Stimulated activated naive B cell treated with anti-CD40 and anti-IgM and Interleukin-4, amounts not matched to agents 10 μg/mL and 1 μg/mL and 100 μg/mL, for 72 hours (primary cell): ENCODE results near the gene PAX7.
"Not testable (repeated sequence)": the region's sequence is repeated elsewhere in the genome, so short reads cannot be mapped to it uniquely, and the experiment has no call there.

Experiments used
- ATAC-seq, 2 donors: fragments of 150-1000 bp; cut with Tn5 transposase; replicated peaks; 2 replicates each; pipeline ENCODE4 v1.10.0; 2021; ENCODE audit warnings: moderate library complexity in 1 of 2
- DNase-seq: peaks from one replicate; pipeline ENCODE4 v3.0.0; 2021
- H3K27ac Mint-ChIP-seq: one replicate; pipeline ENCODE4 v1.8.0; 2022; ENCODE audit warnings: mild to moderate bottlenecking, mixed read lengths
- H3K27me3 Mint-ChIP-seq, 2 donors: one replicate each; pipeline ENCODE4 v1.8.0; 2022; ENCODE audit warnings: mixed read lengths in 2 of 2
- H3K36me3 Mint-ChIP-seq, 2 donors: one replicate each; pipeline ENCODE4 v1.8.0; 2022; ENCODE audit warnings: mixed read lengths in 2 of 2, mild to moderate bottlenecking in 1 of 2
- H3K4me1 Mint-ChIP-seq, 2 donors: one replicate each; pipeline ENCODE4 v1.8.0; 2022; ENCODE audit warnings: mixed read lengths in 2 of 2, mild to moderate bottlenecking in 1 of 2
- H3K4me3 Mint-ChIP-seq, 2 donors: one replicate each; pipeline ENCODE4 v1.8.0; 2022; ENCODE audit warnings: mild to moderate bottlenecking in 2 of 2, mixed read lengths in 2 of 2, moderate library complexity in 1 of 2
- H3K9me3 Mint-ChIP-seq, 2 donors: one replicate each; pipeline ENCODE4 v1.8.0; 2022; ENCODE audit warnings: mixed read lengths in 2 of 2, mild to moderate bottlenecking in 1 of 2

The PAX7 gene

DNA sequence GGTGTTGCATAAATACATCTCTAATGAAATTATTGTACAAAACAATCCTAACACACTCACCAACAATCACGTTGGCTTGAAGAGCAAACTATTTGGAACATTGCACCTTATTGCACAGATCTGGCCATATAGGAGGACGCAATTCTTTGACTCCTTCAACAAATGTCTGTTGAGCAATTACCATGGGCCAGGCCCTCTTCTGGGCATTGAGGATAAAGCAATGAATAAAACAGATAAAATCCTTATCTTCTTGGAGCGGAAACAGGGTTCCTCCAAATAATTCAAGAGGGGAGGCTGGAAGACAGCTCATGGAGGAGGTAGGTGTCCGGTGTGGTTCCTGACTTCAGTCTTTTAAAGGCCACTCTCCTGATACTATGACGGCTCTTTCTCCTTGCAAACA lies 43.3 kb downstream of the PAX7 start:
- Mint-ChIP-seq H3K4me3 (no peak overlapping the region), H3K36me3 (no peaks in the 10 kb centered on the region), H3K4me1 (no peaks in the 10 kb centered on the region), H3K27ac (no peak overlapping the region), H3K27me3 (peaks cover 41 to 51% of the 10 kb centered on the region in 2 donors), H3K9me3 (no peaks in the 10 kb centered on the region)
- DNase-seq (no peak), ATAC-seq (no peak)

DNA sequence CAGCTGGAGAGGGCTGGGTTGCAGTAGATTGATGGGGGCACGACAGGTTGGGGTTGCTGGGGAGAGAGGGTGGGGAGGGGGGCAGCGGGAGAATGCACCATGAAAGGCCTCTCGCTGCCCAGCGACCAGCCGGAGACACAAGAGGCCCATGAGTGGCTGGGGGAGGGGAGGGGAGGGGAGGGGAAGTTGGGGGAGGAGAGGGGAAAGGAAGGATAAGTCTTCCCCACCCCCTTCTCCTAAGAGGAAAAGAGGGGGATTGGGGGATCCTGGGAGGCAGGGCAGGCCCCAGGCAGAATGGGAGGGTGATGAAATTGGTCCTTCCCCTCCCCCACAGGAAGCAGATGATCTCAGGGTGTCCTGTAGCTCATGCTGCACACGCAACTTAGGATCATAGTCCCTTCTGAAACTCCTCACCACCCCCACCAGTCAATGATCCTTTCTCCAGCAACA lies 45.7 kb downstream of the PAX7 start:
- Mint-ChIP-seq H3K4me3 (no peak overlapping the region), H3K4me1 (no peaks in the 10 kb centered on the region), H3K36me3 (peaks cover 0 to 3% of the 10 kb centered on the region in 2 donors), H3K27me3 (peaks cover 48 to 55% of the 10 kb centered on the region in 2 donors), H3K27ac (no peak overlapping the region), H3K9me3 (peaks cover 2 to 3% of the 10 kb centered on the region in 2 donors)
- ATAC-seq (no peak), DNase-seq (no peak)

- DNase-seq: no peak
- no peaks in the 10 kb centered on the region for H3K4me1 Mint-ChIP-seq
These were observed 50.8 kb downstream of the PAX7 start for GRCh38 chr1:18681423-18681835.

GRCh38 chr1:18682375-18682774 lies 51.7 kb downstream of the PAX7 start:
- peaks cover 26 to 37% of the 10 kb centered on the region in 2 donors for H3K27me3 Mint-ChIP-seq

More at GRCh38 chr1:18681423-18681835, 50.8 kb downstream of the PAX7 start:
- H3K27me3 Mint-ChIP-seq: peaks cover 30 to 41% of the 10 kb centered on the region in 2 donors
- H3K9me3 Mint-ChIP-seq: peaks cover 3 to 4% of the 10 kb centered on the region in 2 donors
- no peak overlapping the region for H3K27ac Mint-ChIP-seq
- H3K4me3 Mint-ChIP-seq: no peak overlapping the region
- H3K36me3 Mint-ChIP-seq: peaks cover 0 to 3% of the 10 kb centered on the region in 2 donors
- peak; percentile 36 to 39 for ATAC-seq

DNA sequence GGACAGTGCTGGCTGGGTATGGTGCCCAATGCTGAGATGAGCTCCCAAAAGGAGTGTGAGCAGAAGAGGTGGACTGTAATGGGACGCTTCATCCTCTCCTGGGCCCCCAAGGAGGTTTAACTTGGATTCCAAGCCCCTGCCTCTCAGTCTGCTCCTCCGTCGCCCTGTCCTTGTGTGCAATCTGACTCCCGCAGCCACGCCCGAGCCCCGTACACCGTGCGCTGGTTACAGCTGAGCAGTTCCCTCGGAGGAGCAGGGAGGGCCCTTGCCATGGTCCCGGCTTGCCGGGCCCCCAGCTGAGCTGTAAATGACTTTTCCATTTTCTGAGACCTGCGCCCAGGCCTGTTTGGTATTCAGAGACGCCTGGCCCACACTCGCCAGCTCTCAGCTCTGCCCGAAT lies 53.7 kb downstream of the PAX7 start:
- H3K4me3 Mint-ChIP-seq: no peak overlapping the region
- H3K36me3 Mint-ChIP-seq: peaks cover 0 to 3% of the 10 kb centered on the region in 2 donors
- peaks cover 3 to 4% of the 10 kb centered on the region in 2 donors for H3K9me3 Mint-ChIP-seq
- ATAC-seq (no peak), DNase-seq (no peak)
- no peak overlapping the region for H3K27ac Mint-ChIP-seq
- H3K4me1 Mint-ChIP-seq: no peaks in the 10 kb centered on the region
- H3K27me3 Mint-ChIP-seq: peaks cover 29 to 35% of the 10 kb centered on the region in 2 donors

More at GRCh38 chr1:18682375-18682774, 51.7 kb downstream of the PAX7 start:
- peaks cover 0 to 3% of the 10 kb centered on the region in 2 donors for H3K36me3 Mint-ChIP-seq
- H3K27ac Mint-ChIP-seq: no peak overlapping the region
- H3K4me3 Mint-ChIP-seq: no peak overlapping the region
- peaks cover 3 to 4% of the 10 kb centered on the region in 2 donors for H3K9me3 Mint-ChIP-seq
- DNase-seq: no peak
- ATAC-seq: no peak
- H3K4me1 Mint-ChIP-seq: no peaks in the 10 kb centered on the region

DNA sequence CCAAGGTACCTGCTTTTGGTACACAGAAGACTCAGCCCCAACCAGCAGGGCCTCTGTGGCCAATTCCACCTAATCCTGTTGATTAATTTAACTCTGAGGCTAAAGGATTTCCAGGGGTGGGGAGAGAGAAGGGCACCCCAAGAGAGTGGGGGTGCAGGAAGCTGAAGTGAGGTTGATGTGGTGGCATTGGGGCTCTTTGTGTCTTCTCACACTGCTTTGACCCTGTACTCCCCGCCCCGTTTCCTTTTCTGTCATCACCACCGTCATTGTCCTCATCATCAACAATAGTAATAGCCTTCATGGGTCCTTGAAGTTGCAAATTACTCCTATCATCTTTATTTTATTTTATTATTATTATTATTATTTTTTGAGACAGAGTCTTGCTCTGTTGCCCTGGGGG lies 55.9 kb downstream of the PAX7 start:
- H3K36me3 Mint-ChIP-seq: no peaks in the 10 kb centered on the region
- H3K4me3 Mint-ChIP-seq: no peak overlapping the region
- peaks cover 29 to 39% of the 10 kb centered on the region in 2 donors for H3K27me3 Mint-ChIP-seq
- DNase-seq: no peak
- no peak for ATAC-seq
- no peaks in the 10 kb centered on the region for H3K9me3 Mint-ChIP-seq
- no peak overlapping the region for H3K27ac Mint-ChIP-seq
- H3K4me1 Mint-ChIP-seq: no peaks in the 10 kb centered on the region

DNA sequence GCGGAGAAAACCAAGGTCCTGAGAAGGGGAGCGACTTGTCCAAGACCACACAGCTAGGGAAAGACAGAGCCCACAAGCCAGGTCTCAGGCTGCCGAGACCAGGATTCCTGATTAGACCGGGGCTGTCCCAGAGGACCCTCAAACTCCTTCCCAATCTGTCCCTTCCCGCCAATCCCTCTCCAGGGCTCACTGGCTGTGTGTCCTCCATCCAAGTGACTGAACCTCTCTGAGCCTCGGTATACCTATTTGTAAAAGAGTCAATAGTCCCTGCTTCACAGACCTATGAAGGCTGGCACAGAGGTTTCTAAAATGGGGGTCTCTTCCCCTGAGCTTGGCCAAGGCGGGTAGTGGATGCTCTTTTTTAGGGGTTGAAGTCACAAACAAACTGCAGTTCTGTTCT lies 56.6 kb downstream of the PAX7 start:
- no peak for ATAC-seq
- Mint-ChIP-seq H3K27me3 (peaks cover 36 to 46% of the 10 kb centered on the region in 2 donors), H3K9me3 (no peaks in the 10 kb centered on the region), H3K4me1 (no peaks in the 10 kb centered on the region), H3K36me3 (no peaks in the 10 kb centered on the region), H3K27ac (no peak overlapping the region), H3K4me3 (no peak overlapping the region)
- DNase-seq: no peak

DNA sequence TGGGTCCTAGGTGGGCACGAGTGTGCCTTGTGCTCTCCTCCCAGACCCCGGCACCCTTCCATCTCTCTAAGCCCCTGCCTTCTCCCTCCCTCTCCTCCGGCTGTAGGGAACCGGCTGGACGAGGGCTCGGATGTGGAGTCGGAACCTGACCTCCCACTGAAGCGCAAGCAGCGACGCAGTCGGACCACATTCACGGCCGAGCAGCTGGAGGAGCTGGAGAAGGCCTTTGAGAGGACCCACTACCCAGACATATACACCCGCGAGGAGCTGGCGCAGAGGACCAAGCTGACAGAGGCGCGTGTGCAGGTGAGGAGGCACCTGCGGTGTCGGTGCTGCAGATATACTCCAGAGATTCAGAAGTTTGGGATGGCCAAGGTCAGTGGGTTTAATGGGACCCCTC lies 61.0 kb downstream of the PAX7 start:
- Mint-ChIP-seq H3K4me1 (no peaks in the 10 kb centered on the region), H3K27ac (no peak overlapping the region), H3K4me3 (no peak overlapping the region), H3K9me3 (no peaks in the 10 kb centered on the region), H3K36me3 (no peaks in the 10 kb centered on the region), H3K27me3 (peaks cover 41 to 50% of the 10 kb centered on the region in 2 donors)
- no peak for DNase-seq
- ATAC-seq: no peak

GRCh38 chr1:18693256-18694098 lies 62.8 kb downstream of the PAX7 start:
- peaks cover 43 to 51% of the 10 kb centered on the region in 2 donors for H3K27me3 Mint-ChIP-seq
- H3K36me3 Mint-ChIP-seq: no peaks in the 10 kb centered on the region
- no peak overlapping the region for H3K27ac Mint-ChIP-seq
- no peaks in the 10 kb centered on the region for H3K4me1 Mint-ChIP-seq
- H3K9me3 Mint-ChIP-seq: no peaks in the 10 kb centered on the region
- no peak for DNase-seq
- ATAC-seq: no peak
- H3K4me3 Mint-ChIP-seq: no peak overlapping the region

DNA sequence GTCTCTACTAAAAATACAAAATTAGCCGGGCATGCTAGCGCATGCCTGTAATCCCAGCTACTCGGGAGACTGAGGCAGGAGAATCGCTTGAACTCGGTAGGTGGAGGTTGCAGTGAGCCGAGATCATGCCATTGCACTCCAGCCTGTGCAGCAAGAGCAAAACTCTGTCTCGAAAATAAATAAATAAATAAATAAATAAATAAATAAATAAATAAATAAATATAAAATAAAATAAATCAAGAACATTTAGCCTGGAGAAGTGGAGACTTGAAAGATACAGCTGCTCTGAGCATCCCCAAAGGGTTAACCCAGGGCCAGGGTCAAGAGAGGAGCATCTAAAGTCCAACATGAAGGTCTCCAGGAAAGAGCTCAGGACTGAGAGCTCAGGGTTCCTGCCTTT lies 63.6 kb downstream of the PAX7 start:
- not testable (repeated sequence) for H3K27ac Mint-ChIP-seq, H3K4me1 Mint-ChIP-seq, H3K4me3 Mint-ChIP-seq, ATAC-seq, DNase-seq, H3K36me3 Mint-ChIP-seq, H3K9me3 Mint-ChIP-seq
- peaks cover 48 to 56% of the 10 kb centered on the region in 2 donors for H3K27me3 Mint-ChIP-seq

DNA sequence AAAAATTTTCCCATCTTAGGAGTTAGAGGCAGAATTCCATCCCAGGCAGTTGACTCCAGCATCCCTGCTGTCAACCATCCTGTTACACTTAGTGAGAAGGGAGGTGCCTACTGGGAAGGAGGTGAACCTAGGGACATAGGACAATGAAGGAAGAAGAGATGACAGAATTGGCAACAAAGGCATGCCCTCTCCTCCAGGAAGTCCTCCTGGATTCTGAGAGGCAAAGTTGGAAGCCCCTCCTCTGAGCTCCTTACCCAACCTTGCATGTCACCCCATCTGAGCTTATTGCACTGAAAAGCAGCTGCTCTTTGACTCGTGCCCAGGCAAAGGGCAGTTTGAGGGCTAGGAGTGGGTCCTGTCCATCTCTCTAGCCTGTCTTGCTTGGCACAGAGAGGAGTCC lies 66.9 kb downstream of the PAX7 start:
- Mint-ChIP-seq H3K4me1 (no peaks in the 10 kb centered on the region), H3K27me3 (peaks cover 36 to 43% of the 10 kb centered on the region in 2 donors), H3K27ac (no peak overlapping the region), H3K36me3 (no peaks in the 10 kb centered on the region), H3K9me3 (no peaks in the 10 kb centered on the region), H3K4me3 (no peak overlapping the region)
- DNase-seq (no peak), ATAC-seq (no peak)

DNA sequence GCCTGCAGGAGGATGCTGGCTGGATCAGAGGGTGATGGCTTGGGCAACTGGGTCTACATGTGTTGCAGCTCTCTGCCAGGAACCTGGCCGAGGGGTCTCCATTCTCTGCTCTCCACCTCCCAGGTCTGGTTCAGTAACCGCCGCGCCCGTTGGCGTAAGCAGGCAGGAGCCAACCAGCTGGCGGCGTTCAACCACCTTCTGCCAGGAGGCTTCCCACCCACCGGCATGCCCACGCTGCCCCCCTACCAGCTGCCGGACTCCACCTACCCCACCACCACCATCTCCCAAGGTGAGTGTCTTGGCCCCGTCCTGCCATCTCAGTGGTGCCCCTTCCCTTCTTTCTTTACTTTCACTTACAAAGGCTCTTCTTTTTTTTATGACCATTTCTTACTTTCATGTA lies 69.9 kb downstream of the PAX7 start:
- no peak overlapping the region for H3K4me3 Mint-ChIP-seq
- no peaks in the 10 kb centered on the region for H3K4me1 Mint-ChIP-seq
- peaks cover 30 to 43% of the 10 kb centered on the region in 2 donors for H3K27me3 Mint-ChIP-seq
- DNase-seq (no peak), ATAC-seq (no peak)
- no peaks in the 10 kb centered on the region for H3K9me3 Mint-ChIP-seq
- H3K27ac Mint-ChIP-seq: no peak overlapping the region
- H3K36me3 Mint-ChIP-seq: no peaks in the 10 kb centered on the region

DNA sequence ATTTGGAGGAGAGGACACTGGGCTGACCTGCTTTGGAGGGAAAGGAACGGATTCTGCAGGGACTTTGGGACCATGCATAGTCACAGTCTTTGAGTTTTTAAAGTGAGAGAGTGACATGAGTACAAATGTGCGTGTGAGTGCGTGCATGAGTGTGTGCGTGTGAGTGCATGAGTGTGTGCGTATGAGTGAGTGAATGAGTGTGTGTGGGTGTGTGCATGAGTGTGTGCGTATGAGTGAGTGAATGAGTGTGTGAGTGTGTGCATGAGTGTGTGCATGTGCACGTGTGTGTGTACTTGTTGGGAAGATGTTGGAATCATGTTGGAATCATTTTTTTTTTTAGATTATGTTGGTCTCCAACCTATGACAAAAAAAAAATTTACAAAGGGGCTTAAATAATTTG lies 70.5 kb downstream of the PAX7 start:
- no peaks in the 10 kb centered on the region for H3K4me1 Mint-ChIP-seq
- peaks cover 28 to 49% of the 10 kb centered on the region in 2 donors for H3K27me3 Mint-ChIP-seq

DNA sequence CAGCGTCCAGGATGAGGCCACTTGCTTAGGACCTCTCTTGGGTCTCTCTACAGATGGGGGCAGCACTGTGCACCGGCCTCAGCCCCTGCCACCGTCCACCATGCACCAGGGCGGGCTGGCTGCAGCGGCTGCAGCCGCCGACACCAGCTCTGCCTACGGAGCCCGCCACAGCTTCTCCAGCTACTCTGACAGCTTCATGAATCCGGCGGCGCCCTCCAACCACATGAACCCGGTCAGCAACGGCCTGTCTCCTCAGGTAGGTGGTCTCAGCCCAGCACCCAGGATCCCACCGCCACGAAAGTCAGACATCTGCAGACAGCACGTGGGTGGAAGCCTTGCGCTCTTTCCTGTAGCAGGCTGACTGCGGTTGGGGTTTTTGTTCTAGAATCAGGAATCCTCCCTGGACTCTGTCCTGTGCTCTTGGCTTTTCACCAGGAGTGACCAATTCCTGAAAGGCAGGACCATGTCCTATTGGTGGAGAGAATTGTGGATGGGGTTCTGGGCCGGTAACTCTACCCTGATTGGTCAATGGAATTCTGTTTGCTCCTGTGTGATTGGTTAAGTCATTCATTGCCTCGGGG lies 72.5 kb downstream of the PAX7 start:
- Mint-ChIP-seq H3K9me3 (no peaks in the 10 kb centered on the region), H3K27ac (no peak overlapping the region), H3K36me3 (no peaks in the 10 kb centered on the region), H3K27me3 (peaks cover 23 to 50% of the 10 kb centered on the region in 2 donors), H3K4me1 (no peaks in the 10 kb centered on the region), H3K4me3 (no peak overlapping the region)
- DNase-seq (no peak), ATAC-seq (no peak)

More for the DNA sequence above, 70.5 kb downstream of the PAX7 start:
- Mint-ChIP-seq H3K4me3 (no peak overlapping the region), H3K36me3 (no peaks in the 10 kb centered on the region), H3K27ac (no peak overlapping the region), H3K9me3 (no peaks in the 10 kb centered on the region)
- ATAC-seq: no peak
- DNase-seq: no peak

- DNase-seq (no peak), ATAC-seq (peak in 1 of 2 donors; percentile 14)
- Mint-ChIP-seq H3K4me3 (no peak overlapping the region), H3K27ac (no peak overlapping the region), H3K27me3 (peaks cover 32 to 63% of the 10 kb centered on the region in 2 donors), H3K36me3 (no peaks in the 10 kb centered on the region), H3K4me1 (no peaks in the 10 kb centered on the region), H3K9me3 (no peaks in the 10 kb centered on the region)
These were observed 75.2 kb downstream of the PAX7 start for GRCh38 chr1:18705811-18706210.
